SU-DHL-6 (cell line): ENCODE data around the gene TMEM139.

ENCODE experiments used
- H2AFZ ChIP-seq: fragments of 200-600 bp; sonication (generic); 2 replicates; pipeline ENCODE4 v1.6.1; 2014; ENCODE audit warnings: low read depth, mild to moderate bottlenecking, moderate library complexity, mixed read lengths, antibody characterized with exemption, low read length; ENCODE audit not compliant: severe bottlenecking
- H3F3A ChIP-seq: fragments of 200-600 bp; shearing (Covaris generic); 2 replicates; pipeline ENCODE4 v1.6.0; 2016; ENCODE audit warnings: antibody characterized with exemption, mild to moderate bottlenecking; ENCODE audit not compliant: insufficient read depth
- H3K27ac ChIP-seq: fragments of 200-600 bp; sonication (generic); 2 replicates; pipeline ENCODE4 v1.5.1; 2016; ENCODE audit warnings: low read depth, mild to moderate bottlenecking, low read length, moderate library complexity, mixed read lengths
- H3K27me3 ChIP-seq: fragments of 200-600 bp; sonication (generic), shearing (Covaris generic); 2 replicates; pipeline ENCODE4 v1.6.0; 2014; ENCODE audit warnings: mild to moderate bottlenecking, low read length
- H3K36me3 ChIP-seq: fragments of 200-600 bp; sonication (generic); 2 replicates; pipeline ENCODE4 v1.6.1; 2014; ENCODE audit warnings: mild to moderate bottlenecking, low read length, mixed read lengths
- H3K4me2 ChIP-seq: fragments of 300-600, 200-600 bp; shearing (Covaris generic), sonication (generic); 2 replicates; pipeline ENCODE4 v1.6.0; 2014; ENCODE audit warnings: low read length, low read depth, mild to moderate bottlenecking; ENCODE audit not compliant: poor library complexity, severe bottlenecking
- H3K4me3 ChIP-seq: fragments of 200-600 bp; sonication (generic); 2 replicates; pipeline ENCODE4 v1.5.1; 2014; ENCODE audit warnings: antibody characterized with exemption, low read length, mild to moderate bottlenecking, mixed read lengths; ENCODE audit not compliant: insufficient read depth, poor library complexity, severe bottlenecking
- H3K79me2 ChIP-seq: fragments of 200-600 bp; sonication (generic); 2 replicates; pipeline ENCODE4 v1.6.1; 2014; ENCODE audit warnings: mild to moderate bottlenecking, low read length, moderate library complexity; ENCODE audit not compliant: insufficient read depth
- H3K9ac ChIP-seq: fragments of 200-600 bp; sonication (generic); 2 replicates; pipeline ENCODE4 v1.7.0; 2014; ENCODE audit warnings: mild to moderate bottlenecking, low read length
- H3K9me2 ChIP-seq: fragments of 200-600 bp; sonication (generic); replicated peaks from 2 replicates; pipeline ENCODE4 v1.6.1; 2014; ENCODE audit warnings: low read length; ENCODE audit not compliant: insufficient read depth
- H3K9me3 ChIP-seq: fragments of 200-600 bp; sonication (generic); 2 replicates; pipeline ENCODE4 v1.6.1; 2014; ENCODE audit warnings: low read length, mixed read lengths; ENCODE audit not compliant: insufficient read depth
- H4K20me1 ChIP-seq: fragments of 200-600 bp; sonication (generic); 2 replicates; pipeline ENCODE4 v1.6.1; 2014; ENCODE audit warnings: low read depth, mild to moderate bottlenecking, antibody characterized with exemption, low read length, moderate library complexity, mixed read lengths
- CTCF ChIP-seq: fragments of 200-600 bp; sonication (generic); IDR thresholded peaks from one replicate; pipeline ENCODE4 v1.5.1; 2017; ENCODE audit warnings: antibody characterized with exemption, mild to moderate bottlenecking, low read length, moderate library complexity; ENCODE audit not compliant: insufficient read depth, poor library complexity, severe bottlenecking
- EZH2phosphoT487 ChIP-seq: fragments of 200-600 bp; sonication (generic), shearing (Covaris generic); conservative IDR thresholded peaks from 2 replicates; pipeline ENCODE4 v1.6.1; 2018; ENCODE audit warnings: mild to moderate bottlenecking, antibody characterized with exemption, low read length, moderate library complexity, mixed read lengths

Gene TMEM139

DNA sequence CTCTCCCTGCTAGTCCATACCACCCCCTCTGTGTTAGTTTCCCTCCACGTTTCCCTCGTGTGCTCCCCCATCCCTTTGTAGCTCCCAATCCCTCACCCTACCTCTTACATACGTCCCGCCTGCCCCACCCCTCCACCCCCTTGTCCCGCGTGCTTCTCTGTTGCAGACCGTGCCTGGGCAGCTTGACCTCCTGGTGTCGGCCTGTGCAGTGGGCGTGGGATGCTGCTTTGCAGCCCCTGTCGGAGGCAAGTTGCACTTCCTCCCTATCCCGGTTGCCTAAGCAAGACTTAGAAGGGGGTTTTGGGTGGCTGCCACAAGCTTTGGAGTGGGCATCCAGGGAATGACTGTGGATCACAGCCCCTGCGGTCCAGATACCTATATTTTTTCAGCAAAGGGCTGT lies 38.9 kb downstream of the TMEM139 start:
- Histone ChIP-seq H3K9me2 (no peaks in the 10 kb centered on the region), H4K20me1 (no peaks in the 10 kb centered on the region), H2AFZ (no peak overlapping the region), H3K4me2 (no peak overlapping the region), H3K9me3 (no peaks in the 10 kb centered on the region), H3K27me3 (no peaks in the 10 kb centered on the region), H3K9ac (no peak overlapping the region), H3F3A (no peaks in the 10 kb centered on the region), H3K79me2 (no peaks in the 10 kb centered on the region), H3K4me3 (no peak overlapping the region), H3K27ac (no peak overlapping the region), H3K36me3 (no peaks in the 10 kb centered on the region)
- TF ChIP-seq CTCF (no peak), EZH2phosphoT487 (no peak)

GRCh38 chr7:143325240-143325639 lies 40.5 kb downstream of the TMEM139 start:
- no peaks in the 10 kb centered on the region for H4K20me1 ChIP-seq
- H2AFZ ChIP-seq, result no peak overlapping the region
- H3K36me3 ChIP-seq, result no peaks in the 10 kb centered on the region
- no peak overlapping the region for H3K4me3 ChIP-seq
- H3K79me2 ChIP-seq, result no peaks in the 10 kb centered on the region
- no peak overlapping the region for H3K9ac ChIP-seq
- no peaks in the 10 kb centered on the region for H3K9me3 ChIP-seq
- no peaks in the 10 kb centered on the region for H3K27me3 ChIP-seq
- H3K4me2 ChIP-seq, result no peak overlapping the region
- no peak overlapping the region for H3K27ac ChIP-seq
- H3F3A ChIP-seq, result no peaks in the 10 kb centered on the region
- no peaks in the 10 kb centered on the region for H3K9me2 ChIP-seq
- no peak for TF ChIP-seq EZH2phosphoT487
- no peak for TF ChIP-seq CTCF

- Histone ChIP-seq H4K20me1 (no peaks in the 10 kb centered on the region), H3K79me2 (no peaks in the 10 kb centered on the region), H3K9ac (no peak overlapping the region), H3K9me3 (no peaks in the 10 kb centered on the region), H3K4me2 (no peak overlapping the region), H3K27me3 (no peaks in the 10 kb centered on the region), H3K4me3 (no peak overlapping the region), H3F3A (no peaks in the 10 kb centered on the region), H3K36me3 (no peaks in the 10 kb centered on the region), H3K9me2 (no peaks in the 10 kb centered on the region), H2AFZ (no peak overlapping the region), H3K27ac (no peak overlapping the region)
- no peak for TF ChIP-seq EZH2phosphoT487
Observed at GRCh38 chr7:143327903-143328302, 43.1 kb downstream of the TMEM139 start.

- TF ChIP-seq CTCF (no peak), EZH2phosphoT487 (no peak)
- H3K4me3 ChIP-seq, result no peak overlapping the region
- no peaks in the 10 kb centered on the region for H3K9me3 ChIP-seq
- H3K27me3 ChIP-seq, result no peaks in the 10 kb centered on the region
- no peak overlapping the region for H2AFZ ChIP-seq
- no peaks in the 10 kb centered on the region for H3K9me2 ChIP-seq
- no peaks in the 10 kb centered on the region for H4K20me1 ChIP-seq
- no peaks in the 10 kb centered on the region for H3K79me2 ChIP-seq
- H3K36me3 ChIP-seq, result no peaks in the 10 kb centered on the region
- H3K9ac ChIP-seq, result no peak overlapping the region
- H3K4me2 ChIP-seq, result no peak overlapping the region
- H3F3A ChIP-seq, result no peaks in the 10 kb centered on the region
- no peak overlapping the region for H3K27ac ChIP-seq
Observed at GRCh38 chr7:143329471-143330170, 44.9 kb downstream of the TMEM139 start.
